T1000 (cell line): ENCODE results near the gene ELOB.

Source experiments
- DNase-seq: peaks from one replicate; lab custom pipeline; 2025; ENCODE audit warnings: mixed read lengths; lab: John Stamatoyannopoulos, UW

The ELOB gene

GRCh38 chr16:2782583-2783351, 5.7 kb upstream of the ELOB start:
- no peak for DNase-seq

GRCh38 chr16:2779978-2780898, 3.2 kb upstream of the ELOB start:
- DNase-seq = no peak

DNA sequence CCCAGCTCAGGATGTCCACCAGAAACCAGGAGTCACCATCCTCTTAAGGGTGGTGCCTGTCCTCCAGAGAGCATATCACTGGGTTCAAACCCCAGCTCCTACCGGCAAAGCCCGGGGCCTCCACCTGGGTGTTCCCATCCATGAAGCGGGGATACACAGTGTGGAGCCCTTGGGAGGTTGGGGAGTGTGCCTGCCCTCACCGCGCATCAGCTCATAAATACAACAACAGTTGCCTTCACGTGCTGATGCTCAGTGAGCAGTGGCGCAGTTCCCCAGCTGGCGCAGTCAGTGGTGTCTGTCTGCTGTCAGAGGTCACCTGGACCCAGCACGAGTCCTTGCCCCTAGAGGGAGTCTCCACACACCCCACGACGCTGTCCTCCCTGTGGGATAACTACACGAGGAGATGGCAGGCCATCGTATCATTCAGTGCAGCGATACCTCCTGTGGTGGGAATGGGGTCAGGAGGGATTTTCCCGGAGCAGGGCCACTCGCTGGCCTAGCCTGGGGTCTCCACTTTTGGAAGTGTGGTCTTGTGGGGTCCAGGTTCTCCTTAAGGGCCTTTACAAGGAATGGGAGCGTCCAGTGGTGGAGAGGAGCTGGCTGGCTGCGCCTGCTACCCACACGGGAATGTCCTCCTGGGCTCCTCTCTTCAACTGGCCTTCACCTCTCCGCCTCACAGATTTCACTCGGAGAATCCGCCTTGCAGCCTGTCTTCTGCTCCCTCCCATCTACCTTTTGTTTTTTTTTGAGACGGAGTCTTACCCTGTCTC, 2.3 kb upstream of the ELOB start:
- DNase-seq = no peak

DNA sequence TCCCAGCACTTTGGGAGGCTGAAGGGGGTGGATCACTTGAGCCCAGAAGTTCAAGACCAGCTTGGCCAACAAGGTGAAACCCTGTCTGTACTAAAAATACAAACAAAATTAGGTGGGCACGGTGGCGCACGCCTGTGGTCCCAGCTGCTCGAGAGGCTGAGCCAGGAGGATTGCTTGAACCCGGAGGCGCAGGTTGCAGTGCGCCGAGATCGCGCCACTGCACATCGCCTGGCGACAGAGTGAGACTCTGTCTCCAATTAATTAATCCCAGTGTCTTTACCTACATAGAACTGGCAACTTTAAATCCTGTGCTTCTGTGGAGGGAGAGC, 1.5 kb upstream of the ELOB start:
- no peak for DNase-seq

DNA sequence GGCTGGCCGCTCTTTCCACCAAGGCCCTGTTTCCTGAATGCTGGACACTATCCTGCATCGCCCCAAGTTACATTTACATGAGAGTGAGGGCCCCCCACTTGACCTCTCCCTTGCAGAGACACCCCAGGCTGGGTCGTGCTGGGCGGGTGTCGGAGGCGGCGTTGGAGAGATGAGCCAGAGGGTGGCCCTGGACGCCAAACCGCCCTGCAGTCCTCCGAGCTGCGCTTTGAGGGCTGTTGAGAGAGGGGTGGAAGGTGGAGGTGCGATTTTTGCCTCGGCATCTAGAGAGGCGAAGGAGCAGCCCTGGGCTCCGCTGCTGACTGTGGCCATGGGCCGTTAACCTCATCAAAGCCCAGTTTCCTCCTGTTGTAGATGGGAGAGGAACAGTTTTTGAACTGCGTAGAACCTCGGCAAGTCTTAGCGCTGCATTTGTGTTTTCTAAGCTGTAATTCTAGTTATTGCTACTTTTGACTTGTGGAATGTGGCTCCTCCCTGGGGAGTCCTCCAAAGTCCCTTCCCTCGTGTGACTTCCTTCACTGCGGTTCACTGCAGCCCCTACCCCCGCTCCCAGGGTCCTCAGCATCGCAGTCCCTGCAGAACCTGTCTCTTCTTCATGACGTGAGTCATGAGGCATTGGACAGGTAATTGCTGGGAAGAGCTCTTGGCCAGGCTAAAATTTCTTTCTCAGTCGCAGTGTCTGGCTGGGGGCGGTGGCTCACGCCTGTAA, 986 bp upstream of the ELOB start:
- no peak for DNase-seq

- DNase-seq = no peak
Measured at GRCh38 chr16:2776500-2777139, 460 bp downstream of the ELOB start.

DNA sequence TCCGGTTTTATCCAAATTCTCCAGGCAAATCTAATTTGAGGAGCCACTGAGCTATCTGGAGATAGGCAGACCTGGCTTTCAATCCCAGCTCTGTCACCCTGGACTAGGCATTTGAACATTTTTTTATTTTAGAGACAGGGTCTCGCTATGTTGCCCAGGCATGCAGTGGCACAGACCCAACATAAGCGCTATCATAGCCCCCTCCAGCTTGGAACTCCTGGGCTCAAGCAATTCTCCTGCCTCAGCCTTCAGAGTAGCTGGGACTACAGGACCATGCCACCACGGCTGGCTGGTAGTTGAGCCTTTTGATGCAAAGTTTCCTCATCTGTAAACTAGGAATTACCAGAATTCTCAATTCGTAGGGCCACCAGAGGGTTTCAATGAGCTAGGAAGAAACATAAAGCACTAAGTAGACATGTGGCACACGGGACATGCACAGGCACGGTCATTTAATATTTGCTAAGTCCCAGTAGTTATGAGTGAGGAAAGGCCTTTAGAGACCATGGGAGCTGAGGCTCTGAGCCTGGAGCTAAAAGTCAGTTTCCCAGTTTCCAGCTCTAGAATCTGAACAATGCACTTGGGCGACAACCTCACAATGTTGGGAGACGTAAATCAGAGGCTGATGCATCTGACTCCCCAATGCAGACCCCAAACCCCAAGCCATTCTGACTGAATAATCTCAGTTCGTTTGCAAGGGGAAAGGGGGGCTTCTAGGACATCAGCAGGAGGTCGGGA, 1.1 kb downstream of the ELOB start:
- no peak for DNase-seq

- no peak for DNase-seq
Measured at GRCh38 chr16:2775131-2775716, 1.9 kb downstream of the ELOB start.

- no peak for DNase-seq
Measured at GRCh38 chr16:2774161-2774891, 2.8 kb downstream of the ELOB start.

DNA sequence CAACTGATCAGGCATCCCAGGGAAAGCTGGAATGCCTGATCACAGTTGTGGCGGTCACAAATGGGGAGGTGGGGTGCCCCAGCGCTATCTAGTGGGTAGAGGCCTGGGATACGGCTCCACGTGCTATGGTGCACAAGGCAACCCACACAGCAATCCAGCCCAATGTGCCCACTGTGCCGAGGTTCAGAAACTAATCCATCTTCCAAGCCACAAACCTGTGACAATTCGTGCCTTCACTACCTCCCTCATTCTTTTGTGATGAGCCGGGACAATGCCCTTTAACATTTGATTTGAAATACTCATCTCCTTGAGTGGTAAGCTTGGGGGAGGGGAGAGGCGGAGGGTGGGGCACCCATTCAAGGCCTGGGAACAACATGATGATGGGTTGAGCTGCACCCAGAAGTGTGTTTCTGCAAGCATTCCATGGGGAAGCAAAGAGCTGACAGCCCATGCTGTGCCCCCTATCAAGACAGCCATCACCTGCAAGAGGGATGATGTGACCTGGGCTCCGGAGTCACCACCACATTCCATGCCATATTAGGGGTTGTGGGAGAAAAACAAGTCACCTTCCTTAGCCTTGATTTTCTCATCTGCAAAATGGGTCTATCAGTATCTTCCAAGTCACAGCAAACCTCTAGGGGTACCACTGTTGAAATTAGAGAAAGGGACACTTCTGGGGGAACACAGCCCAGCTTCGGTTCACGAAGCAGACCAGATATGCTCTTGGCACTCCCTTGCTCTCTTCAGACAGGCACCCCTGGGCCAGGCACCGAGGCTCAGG, 3.7 kb downstream of the ELOB start:
- DNase-seq = no peak

GRCh38 chr16:2771496-2772402, 5.3 kb downstream of the ELOB start:
- DNase-seq = no peak

DNA sequence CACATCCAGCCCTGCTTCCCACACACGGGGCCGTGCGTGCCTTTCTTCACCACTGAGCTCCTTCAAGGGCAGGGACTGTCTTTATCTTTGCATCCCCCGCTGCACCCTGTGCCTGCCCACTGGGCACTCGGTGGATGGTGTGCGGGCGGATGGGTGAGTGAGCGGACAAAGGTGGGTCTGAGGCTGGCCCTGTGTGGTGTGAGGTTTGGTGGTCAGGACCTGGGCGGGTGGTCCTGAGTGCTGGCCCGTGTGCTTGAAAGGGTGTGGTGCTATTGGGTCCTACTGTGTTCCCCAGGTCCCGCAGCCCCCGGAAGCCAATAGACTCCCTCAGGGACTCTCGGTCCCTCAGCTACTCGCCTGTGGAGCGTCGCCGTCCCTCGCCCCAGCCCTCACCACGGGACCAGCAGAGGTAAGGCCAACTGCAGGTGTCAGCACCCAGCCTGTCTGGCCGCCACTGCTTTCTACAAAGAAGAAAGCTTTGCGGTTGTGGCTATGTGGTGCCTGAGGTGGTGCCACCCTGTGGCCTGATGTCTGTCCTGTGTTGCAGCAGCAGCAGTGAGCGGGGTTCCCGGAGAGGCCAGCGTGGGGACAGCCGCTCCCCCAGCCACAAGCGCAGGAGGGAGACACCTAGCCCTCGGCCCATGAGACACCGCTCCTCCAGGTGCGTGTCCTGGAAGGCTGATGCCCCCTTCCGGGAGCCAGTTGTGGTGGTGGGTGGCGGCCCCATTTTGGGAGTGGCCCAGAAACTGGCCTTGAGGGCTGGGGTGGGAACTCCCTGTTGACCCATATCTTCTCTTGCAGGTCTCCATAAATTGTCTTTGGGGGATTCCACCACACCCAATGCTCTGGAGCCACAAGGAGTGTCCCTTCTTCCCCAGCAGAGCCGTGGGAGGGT, 6.8 kb downstream of the ELOB start:
- DNase-seq = no peak

DNA sequence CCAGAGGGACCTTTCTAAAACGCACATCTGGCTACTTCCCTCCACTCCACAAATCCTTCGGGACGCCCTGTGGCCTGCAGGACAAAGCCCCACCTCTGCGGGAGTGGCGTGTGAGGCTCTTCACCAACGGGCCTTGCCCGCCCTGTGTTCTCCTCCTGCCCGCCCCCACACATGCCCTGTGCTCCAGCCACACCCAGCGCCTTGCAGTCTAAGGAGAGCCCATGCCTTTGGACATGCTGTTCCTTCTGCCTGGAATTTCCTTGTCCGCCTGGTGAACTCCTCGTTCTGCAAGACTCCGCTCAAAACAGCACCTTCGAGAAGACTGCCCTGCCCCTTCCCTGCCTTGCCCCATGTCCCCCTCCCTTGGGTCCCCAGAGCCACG, 7.4 kb downstream of the ELOB start:
- DNase-seq = no peak

DNA sequence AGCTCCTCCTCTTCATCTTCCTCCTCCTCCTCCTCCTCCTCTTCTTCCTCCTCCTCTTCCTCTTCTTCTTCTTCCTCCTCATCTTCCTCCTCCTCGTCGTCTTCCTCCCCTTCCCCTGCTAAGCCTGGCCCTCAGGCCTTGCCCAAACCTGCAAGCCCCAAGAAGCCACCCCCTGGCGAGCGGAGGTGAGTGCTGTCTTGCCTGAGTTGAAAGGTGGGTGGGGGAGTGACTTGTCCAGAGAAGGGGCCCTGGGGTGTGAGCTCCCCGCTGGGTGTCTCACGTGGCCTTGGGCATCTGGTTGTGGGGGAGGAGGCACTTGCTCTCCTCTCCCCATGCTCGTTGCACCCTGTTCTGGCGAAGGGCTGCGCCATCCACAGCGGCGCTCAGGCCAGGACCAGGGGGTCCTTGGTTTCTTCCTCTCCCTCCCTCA, 8.0 kb downstream of the ELOB start:
- no peak for DNase-seq

DNA sequence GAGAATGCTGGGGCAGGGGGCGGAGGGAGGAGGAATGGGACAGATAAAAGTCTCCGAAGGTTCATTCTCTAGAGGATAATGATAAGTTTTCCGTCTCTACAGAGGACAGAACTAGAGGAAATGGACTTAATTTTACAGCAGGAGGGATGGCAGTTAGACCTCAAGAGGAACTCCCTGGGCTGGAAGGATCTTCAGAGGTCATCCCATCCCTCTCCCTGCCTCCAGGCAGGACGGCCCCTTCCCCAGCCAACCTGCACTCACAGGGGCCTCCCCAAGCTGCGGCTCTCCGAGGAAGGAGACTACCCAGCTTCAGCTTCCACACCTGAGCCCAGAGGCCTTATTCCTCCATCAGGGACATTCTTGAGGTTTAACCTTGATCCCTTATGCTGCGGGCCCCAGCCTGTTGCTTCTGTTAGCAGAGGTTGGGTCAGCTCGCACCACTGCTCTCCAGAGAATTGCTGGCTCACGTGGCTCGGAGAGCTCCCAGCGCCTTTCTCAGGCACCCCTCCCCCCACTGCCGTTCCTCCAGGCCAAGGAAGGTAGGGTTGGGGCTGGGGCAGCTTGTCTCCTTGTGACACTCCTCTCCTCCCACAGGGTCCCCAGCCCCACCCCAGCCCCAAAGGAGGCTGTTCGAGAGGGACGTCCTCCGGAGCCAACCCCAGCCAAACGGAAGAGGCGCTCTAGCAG, 8.5 kb downstream of the ELOB start:
- no peak for DNase-seq

GRCh38 chr16:2767891-2768290, 9.2 kb downstream of the ELOB start:
- no peak for DNase-seq
